ENCODE results near the gene DCTPP1. TPM values are rescaled to one million over a fixed set of nuclear protein-coding genes. Genes with fewer than 3 reads are reported as not detected.
"Not testable (repeated sequence)": the region's sequence is repeated elsewhere in the genome, so short reads cannot be mapped to it uniquely, and the experiment has no call there.

DCTPP1 gene
- total RNA-seq, 1 donor from 2014 or later, result 167 TPM

DNA sequence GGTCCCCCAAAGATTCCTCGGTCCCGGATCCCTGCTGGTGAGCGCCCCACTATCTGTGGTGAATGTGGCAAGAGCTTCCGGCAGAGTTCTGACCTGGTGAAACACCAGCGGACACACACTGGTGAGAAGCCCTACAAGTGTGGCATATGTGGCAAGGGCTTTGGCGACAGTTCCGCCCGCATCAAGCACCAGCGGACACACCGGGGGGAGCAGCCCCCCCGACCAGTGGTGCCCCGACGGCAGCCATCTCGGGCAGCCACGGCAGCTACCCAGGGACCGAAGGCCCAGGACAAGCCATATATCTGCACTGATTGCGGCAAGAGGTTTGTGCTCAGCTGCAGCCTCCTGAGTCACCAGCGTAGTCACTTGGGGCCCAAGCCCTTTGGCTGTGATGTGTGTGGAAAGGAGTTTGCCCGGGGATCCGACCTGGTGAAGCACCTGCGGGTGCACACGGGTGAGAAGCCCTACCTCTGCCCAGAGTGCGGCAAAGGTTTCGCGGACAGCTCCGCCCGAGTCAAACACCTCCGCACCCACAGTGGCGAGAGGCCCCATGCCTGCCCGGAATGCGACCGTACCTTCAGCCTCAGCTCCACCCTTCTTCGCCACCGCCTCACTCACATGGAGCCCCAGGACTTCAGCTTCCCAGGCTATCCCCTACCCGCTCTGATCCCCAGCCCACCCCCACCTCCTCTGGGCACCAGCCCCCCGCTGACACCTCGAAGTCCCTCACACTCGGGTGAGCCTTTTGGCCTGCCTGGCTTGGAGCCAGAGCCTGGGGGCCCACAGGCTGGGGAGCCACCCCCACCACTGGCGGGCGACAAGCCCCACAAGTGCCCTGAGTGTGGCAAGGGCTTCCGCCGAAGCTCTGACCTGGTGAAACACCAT lies 31.8 kb downstream of the DCTPP1 start:
- Mint-ChIP-seq H3K4me3 (no peak overlapping the region), H3K36me3 (ENCODE audit: low read depth) (peaks cover 21% of the 10 kb centered on the region), H3K4me1 (peaks cover 38% of the 10 kb centered on the region), H3K9me3 (no peaks in the 10 kb centered on the region), H3K27ac (no peak overlapping the region), H3K27me3 (peaks cover under 1% of the 10 kb centered on the region)
- DNase-seq, result no peak
- intact Hi-C loops (cut with micrococcal nuclease), result no loop called here

DNA sequence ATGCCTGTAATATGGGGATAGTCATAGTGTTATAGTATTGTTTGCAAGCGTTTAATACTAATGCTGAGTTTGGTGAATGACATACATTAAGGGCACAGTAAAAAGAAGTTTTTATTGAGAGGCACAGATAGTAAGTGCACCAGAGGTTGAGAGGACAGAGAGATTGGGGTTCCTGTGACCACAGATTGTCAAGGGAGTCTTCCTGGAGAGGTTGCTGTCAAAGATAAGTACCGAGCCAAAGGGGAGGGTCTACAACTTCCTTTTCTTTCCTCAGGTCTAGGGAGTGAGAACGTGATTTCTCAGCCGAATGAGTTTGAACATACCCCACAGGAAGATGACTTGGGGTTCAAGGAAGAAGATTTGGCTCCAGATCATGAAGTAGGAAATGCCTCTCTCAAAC lies 32.8 kb downstream of the DCTPP1 start:
- H3K27me3 Mint-ChIP-seq, result no peaks in the 10 kb centered on the region
- peak overlapping the region; percentile 49 for H3K27ac Mint-ChIP-seq
- H3K4me1 Mint-ChIP-seq, result peaks cover 38% of the 10 kb centered on the region
- DNase-seq, result no peak
- no peaks in the 10 kb centered on the region for H3K9me3 Mint-ChIP-seq
- H3K4me3 Mint-ChIP-seq, result peak overlapping the region; percentile 96
- intact Hi-C loops (cut with micrococcal nuclease), result no loop called here
- H3K36me3 Mint-ChIP-seq (ENCODE audit: low read depth), result peaks cover 21% of the 10 kb centered on the region

DNA sequence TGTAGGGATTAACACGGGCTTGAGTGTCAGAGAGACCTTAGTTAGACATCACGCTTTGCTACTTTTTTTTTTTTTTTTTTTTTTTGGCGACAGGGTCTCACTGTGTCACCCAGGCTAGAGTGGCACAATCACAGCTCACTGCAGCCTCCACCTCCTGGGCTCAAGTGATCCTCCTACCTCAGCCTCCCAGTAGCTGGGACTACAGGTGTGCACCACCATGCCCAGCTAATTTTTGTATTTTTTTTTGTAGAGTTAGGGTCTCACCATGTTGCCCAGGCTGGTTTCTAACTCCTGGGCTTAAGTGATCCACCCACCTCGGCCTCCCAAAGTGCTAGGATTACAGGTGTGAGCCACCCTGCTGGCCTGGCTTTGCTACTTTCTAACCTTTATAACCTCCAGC lies 33.2 kb downstream of the DCTPP1 start:
- H3K9me3 Mint-ChIP-seq; intact Hi-C loops (cut with micrococcal nuclease); DNase-seq; H3K27me3 Mint-ChIP-seq: not testable (repeated sequence)
- Mint-ChIP-seq H3K4me1 (peaks cover 37% of the 10 kb centered on the region), H3K27ac (peak overlapping the region; percentile 49), H3K4me3 (peak overlapping the region; percentile 96), H3K36me3 (ENCODE audit: low read depth) (peaks cover 21% of the 10 kb centered on the region)

DNA sequence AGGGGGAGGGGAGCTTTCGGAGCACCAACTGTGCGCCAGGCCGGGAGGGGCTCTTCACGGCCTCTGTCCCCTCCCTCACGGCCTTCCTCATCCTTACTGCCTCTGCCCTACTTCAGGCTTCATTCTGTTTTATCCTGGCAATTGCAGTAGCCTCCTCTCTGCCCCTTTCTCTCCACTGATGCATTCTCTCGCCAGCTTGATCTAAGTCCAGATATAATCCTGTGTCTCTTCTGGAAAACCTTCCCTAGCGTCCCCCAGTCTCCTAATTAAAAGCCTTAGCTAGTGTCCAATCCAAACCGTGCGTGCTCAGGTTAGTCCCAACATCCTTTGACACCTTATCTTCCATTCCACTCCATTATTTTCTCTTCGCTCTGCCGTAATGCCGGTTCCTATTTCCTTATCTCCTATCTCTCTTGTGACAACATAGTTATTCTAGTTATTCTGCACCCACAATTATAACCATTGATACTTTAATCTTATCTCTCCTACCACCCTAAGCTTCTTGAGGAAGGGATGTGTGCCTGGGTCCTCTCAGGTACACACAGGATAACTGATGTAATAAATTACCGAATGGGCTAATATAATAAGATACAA lies 33.7 kb downstream of the DCTPP1 start:
- peak overlapping the region; percentile 35 for H3K27ac Mint-ChIP-seq

DNA sequence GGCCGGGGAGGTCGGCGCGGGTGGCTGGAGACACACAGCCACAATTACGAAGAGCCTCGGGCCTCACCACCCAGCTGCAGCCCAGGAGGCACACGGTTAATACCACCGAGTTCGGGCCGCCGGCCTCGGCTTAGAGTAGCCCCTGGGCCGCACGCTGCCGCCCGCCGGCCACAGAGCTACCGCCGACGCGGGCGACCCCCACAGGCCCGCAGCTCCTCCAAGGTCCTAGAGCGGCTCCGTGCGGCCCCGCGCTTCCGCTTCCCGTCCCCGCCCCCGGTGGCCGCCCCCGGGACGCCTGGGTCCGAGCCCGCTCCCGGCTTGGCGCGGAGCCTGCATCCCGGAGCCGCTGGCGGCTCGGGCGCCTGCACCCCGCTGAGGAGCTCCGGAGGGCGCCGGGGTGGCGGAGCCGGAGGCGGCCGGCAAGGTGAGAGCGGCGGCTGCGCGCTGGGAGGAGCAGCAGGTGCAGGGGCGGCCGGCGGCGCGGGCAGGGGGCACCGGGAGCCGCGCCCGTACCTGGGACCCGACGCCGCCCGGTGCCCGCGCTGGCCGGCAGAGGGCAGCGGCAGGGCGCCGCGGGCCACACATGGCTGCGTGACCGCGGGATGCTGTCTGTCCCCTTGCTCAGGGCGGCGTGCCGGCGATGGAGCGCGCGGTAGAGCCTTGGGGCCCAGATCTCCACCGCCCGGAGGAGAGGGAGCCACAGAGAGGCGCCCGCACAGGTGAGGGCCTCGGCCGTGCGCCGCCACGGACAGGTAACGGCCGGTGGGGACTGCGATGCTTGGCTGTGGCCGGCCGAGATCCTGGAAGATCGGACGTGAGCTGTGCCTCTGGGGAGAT lies 34.5 kb downstream of the DCTPP1 start, which contains the start of gene ZNF48:
Gene ZNF48, plus strand, starts transcription at position 266 of the 837 bp plus-strand sequence. Its CDS starts 375 bp downstream, at position 641.
- H3K4me3 Mint-ChIP-seq, result peak within 1 kb of the TSS; percentile 96
- no peaks in the 10 kb centered on the region for H3K27me3 Mint-ChIP-seq
- H3K36me3 Mint-ChIP-seq (ENCODE audit: low read depth), result peaks cover 21% of the 10 kb centered on the region
- peaks cover 32% of the 10 kb centered on the region for H3K4me1 Mint-ChIP-seq
- H3K27ac Mint-ChIP-seq, result peak within 1 kb of the TSS; percentile 86
- intact Hi-C loops (cut with micrococcal nuclease), result loop anchor here (1.0 to 2.0 kb wide), 3 partner anchors 12 to 17 kb away; partner anchors contain the start of genes SEPTIN1 and ZNF771
- DNase-seq, result peak; percentile 90
- H3K9me3 Mint-ChIP-seq, result no peaks in the 10 kb centered on the region

More for the DNA sequence above, 33.7 kb downstream of the DCTPP1 start:
- peaks cover 35% of the 10 kb centered on the region for H3K4me1 Mint-ChIP-seq
- H3K27me3 Mint-ChIP-seq, result no peaks in the 10 kb centered on the region
- no peaks in the 10 kb centered on the region for H3K9me3 Mint-ChIP-seq
- intact Hi-C loops (cut with micrococcal nuclease), result loop anchor here (1.0 to 2.0 kb wide), 3 partner anchors 11 to 17 kb away; partner anchors contain the start of genes SEPTIN1 and ZNF771
- peaks cover 21% of the 10 kb centered on the region for H3K36me3 Mint-ChIP-seq (ENCODE audit: low read depth)
- DNase-seq, result no peak
- peak overlapping the region; percentile 96 for H3K4me3 Mint-ChIP-seq

DNA sequence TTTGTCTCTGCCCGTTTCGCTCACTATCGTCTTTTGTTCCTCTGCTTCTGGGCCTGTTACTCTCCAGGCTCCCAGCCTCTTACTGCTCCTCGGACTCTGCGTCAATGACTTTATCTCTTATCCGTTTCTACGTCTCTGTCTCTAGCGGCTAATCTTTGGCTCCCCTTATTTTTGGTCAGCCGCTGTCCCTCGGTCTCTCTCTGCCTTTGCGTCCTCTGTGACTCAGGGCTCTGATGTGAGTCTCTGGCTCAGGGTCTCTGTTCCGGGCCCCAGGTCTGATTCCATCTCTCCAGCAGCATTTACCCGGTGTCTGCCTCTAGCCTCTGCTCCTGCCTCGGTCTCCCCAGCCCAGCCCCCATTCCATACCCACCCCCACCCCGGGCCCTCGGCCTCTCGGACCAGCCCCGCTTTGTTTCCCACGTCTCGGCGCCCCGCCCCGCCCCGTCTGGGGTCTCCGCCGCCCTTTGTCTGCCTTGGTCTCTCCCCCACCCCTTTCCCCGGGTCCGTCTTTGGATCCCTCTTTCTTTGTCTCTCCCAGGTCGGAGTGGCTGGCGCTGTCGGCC lies 35.2 kb downstream of the DCTPP1 start:
- intact Hi-C loops (cut with micrococcal nuclease), result loop anchor here (1.0 to 2.0 kb wide), 3 partner anchors 12 to 16 kb away; partner anchors contain the start of genes SEPTIN1 and ZNF771
- DNase-seq, result no peak
- peaks cover 26% of the 10 kb centered on the region for H3K4me1 Mint-ChIP-seq
- H3K27ac Mint-ChIP-seq, result peak overlapping the region; percentile 86
- H3K36me3 Mint-ChIP-seq (ENCODE audit: low read depth), result peaks cover 19% of the 10 kb centered on the region
- H3K27me3 Mint-ChIP-seq, result no peaks in the 10 kb centered on the region
- H3K4me3 Mint-ChIP-seq, result peak overlapping the region; percentile 96
- no peaks in the 10 kb centered on the region for H3K9me3 Mint-ChIP-seq

DNA sequence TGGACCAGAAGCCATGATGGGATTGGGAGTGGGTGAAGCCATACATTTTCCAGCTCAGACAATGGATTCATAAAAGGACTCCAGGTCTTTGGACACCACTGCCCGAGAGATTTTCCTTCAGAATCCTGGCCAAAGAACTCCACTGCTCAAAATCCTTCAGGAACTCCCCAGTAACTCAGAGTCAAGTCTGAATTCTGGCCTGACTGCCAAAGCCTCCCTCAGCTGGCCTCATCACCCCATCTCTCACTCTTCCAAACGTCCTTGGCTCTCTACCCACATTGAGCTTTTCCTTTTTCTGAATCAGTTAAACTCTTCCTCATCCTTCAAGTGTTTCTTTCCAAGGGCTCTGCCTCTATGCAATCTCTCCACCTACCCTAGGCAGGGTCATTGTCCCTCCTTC lies 46.3 kb downstream of the DCTPP1 start:
- intact Hi-C loops (cut with micrococcal nuclease), result loop anchor here (2.0 kb wide), 1 partner anchor 25 kb away; no protein-coding TSS in a partner anchor
- Mint-ChIP-seq H3K4me3 (peak overlapping the region; percentile 84), H3K9me3 (peaks cover 4% of the 10 kb centered on the region), H3K4me1 (peaks cover 34% of the 10 kb centered on the region), H3K36me3 (ENCODE audit: low read depth) (peaks cover 17% of the 10 kb centered on the region), H3K27me3 (no peaks in the 10 kb centered on the region), H3K27ac (peak overlapping the region; percentile 88)
- no peak for DNase-seq

DNA sequence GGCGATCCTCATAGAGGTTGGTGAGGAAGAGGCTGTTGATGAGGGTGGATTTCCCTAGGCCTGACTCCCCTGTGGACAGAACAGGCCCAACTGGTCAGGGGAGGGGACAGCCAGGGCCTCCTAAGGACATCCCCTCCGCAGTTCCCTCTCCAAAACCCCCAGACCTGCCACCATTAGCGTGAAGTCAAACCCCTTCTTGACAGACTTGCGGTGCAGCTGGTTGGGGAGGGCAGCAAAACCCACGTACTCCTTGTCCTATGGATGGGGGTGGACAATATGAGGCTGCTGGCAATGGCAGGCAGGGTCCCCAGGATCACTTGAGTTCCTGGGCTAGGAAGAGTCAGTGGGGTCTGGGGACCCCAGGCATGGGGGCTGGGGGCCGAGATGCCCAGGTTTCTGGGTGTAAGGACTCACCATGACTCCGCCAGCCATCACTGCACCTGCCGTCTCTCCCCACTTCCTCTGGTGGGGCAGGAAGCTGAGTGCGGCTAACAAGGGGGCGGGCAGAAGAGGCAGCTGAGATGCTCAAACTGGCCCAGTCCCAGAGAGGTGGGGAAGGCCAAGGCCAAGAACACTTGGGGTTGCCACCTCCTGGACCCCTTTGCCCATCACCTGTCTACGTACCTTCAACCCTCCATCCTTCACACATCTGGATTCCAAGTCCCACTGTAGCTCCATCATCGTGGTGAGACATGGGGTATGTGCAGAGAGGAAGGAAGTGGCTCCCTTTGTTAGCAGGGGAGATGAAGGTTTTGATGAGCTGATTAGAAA lies 47.5 kb downstream of the DCTPP1 start, which contains the start of gene SEPTIN1:
Gene SEPTIN1, minus strand, starts transcription at position 451 of the 771 bp plus-strand sequence. Its CDS starts 19 bp downstream, at position 432.
- peak within 1 kb of the TSS; percentile 88 for H3K27ac Mint-ChIP-seq
- peaks cover 20% of the 10 kb centered on the region for H3K36me3 Mint-ChIP-seq (ENCODE audit: low read depth)
- DNase-seq, result peak; percentile 94
- no peaks in the 10 kb centered on the region for H3K27me3 Mint-ChIP-seq
- peak within 1 kb of the TSS; percentile 84 for H3K4me3 Mint-ChIP-seq
- intact Hi-C loops (cut with micrococcal nuclease), result loop anchor here (1.0 to 2.0 kb wide), 2 partner anchors 13 to 27 kb away; partner anchors contain the start of gene ZNF48
- H3K9me3 Mint-ChIP-seq, result peaks cover 4% of the 10 kb centered on the region
- peaks cover 44% of the 10 kb centered on the region for H3K4me1 Mint-ChIP-seq

DNA sequence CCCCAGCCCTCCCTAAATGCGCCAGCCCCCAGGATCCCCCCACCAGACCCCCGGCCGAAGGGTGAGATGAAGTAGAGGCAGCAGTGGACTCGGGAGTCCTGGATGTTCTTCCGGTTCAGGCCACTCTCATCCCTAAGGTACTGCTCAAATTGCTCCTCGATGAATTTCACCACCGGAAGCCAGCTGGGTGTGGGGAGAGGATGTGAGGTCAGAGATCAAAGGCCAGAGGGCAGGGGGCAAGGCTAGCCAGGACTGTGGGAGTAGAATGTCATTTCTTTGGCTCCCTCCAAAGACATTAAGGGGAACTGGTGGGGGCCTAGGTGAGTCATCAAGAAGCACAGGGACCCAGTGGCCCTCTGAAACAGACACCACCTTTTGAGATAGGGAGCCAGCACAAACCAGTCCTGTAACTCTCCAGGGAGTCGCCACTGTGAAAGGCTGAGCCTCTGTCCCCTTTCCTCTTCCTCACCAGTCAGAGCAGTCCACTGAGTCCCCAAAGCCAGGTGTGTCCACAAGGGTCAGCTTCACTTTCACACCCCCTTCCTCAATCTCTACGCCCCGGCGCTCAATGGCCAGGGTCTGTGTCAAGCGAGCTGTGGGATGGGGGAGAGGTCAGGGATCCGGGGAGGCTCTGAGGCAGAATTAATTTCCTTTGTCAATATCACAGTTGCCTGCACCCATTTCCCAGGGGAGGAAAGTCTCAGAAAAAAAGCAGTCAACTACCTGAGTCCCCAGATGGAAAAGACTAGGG lies 48.4 kb downstream of the DCTPP1 start:
- peak overlapping the region; percentile 84 for H3K4me3 Mint-ChIP-seq
- no peaks in the 10 kb centered on the region for H3K27me3 Mint-ChIP-seq
- peaks cover 20% of the 10 kb centered on the region for H3K36me3 Mint-ChIP-seq (ENCODE audit: low read depth)
- peak overlapping the region; percentile 88 for H3K27ac Mint-ChIP-seq
- intact Hi-C loops (cut with micrococcal nuclease), result loop anchor here (1.0 to 2.0 kb wide), 2 partner anchors 14 to 27 kb away; partner anchors contain the start of gene ZNF48
- H3K9me3 Mint-ChIP-seq, result peaks cover 4% of the 10 kb centered on the region
- peak; percentile 80 for DNase-seq
- peaks cover 48% of the 10 kb centered on the region for H3K4me1 Mint-ChIP-seq

DNA sequence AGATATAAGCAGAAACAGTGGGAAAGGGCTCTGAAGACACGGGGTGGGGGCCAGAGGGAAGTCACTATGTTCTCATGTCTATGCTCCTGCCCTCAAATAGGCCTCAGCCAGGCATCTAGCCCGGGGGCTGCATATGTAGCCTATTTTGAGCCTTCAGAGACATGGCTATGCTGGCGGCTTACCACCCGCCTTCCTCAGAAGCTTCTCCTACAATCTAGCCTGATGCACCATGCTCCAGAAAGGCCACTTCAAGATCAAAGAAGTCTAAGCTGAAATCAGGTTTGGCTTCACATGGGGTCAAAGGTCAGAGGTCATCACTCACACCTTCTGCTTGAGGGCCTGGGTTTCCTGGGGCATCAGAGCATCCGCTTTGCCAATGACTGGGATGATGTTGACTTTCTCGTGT lies 49.0 kb downstream of the DCTPP1 start:
- peaks cover 4% of the 10 kb centered on the region for H3K9me3 Mint-ChIP-seq
- peaks cover 48% of the 10 kb centered on the region for H3K4me1 Mint-ChIP-seq
- DNase-seq, result peak; percentile 67
- H3K27me3 Mint-ChIP-seq, result no peaks in the 10 kb centered on the region
- intact Hi-C loops (cut with micrococcal nuclease), result no loop called here
- peak overlapping the region; percentile 84 for H3K4me3 Mint-ChIP-seq
- peaks cover 20% of the 10 kb centered on the region for H3K36me3 Mint-ChIP-seq (ENCODE audit: low read depth)
- peak overlapping the region; percentile 88 for H3K27ac Mint-ChIP-seq

DNA sequence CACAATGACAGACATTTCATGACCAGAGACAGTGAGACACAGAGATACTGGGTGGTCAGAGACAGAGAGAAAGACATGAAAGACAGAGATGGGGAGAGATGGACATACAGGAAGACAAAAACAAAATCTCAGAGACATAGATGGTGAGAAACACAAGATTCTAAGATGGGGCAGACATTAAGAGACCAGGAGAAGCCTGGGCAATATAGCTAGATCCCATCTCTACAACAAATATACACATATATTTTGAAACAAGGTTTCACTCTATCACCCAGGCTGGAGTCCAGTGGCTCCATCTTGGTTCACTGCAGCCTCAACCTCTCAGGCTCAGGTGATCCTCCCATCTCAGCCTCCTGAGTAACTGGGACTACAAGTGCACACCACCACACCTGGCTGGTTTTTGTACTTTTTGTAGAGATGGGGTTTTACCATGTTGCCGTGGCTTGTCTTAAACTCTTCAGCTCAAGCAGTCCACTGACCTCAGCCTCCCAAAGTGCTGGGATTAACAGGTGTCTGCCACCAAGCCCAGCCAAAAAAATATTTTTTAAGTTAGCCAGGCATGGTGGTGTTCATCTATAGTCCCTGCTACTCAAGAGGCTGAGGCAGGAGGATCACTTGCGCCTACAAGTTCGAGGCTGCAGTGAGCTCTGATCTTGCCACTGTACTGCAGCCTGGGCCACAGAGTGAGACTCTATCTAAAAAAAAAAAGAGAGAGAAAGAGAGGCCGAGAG lies 49.6 kb downstream of the DCTPP1 start:
- H3K36me3 Mint-ChIP-seq (ENCODE audit: low read depth), result peaks cover 20% of the 10 kb centered on the region
- H3K4me1 Mint-ChIP-seq, result peaks cover 48% of the 10 kb centered on the region
- no peaks in the 10 kb centered on the region for H3K27me3 Mint-ChIP-seq

More for the DNA sequence above, 49.6 kb downstream of the DCTPP1 start:
- Mint-ChIP-seq H3K27ac (peak overlapping the region; percentile 100), H3K9me3 (peaks cover 4% of the 10 kb centered on the region), H3K4me3 (peak overlapping the region; percentile 99)
- intact Hi-C loops (cut with micrococcal nuclease), result no loop called here
- peak; percentile 60 for DNase-seq

Data from activated CD4-positive, alpha-beta T cell treated with anti-CD3 and anti-CD28 coated beads, Interleukin-2, amount 10 ng/mL, durations not matched to agents 24 days and 14 days (primary cell).